ENCODE results near the gene TSG101.

The TSG101 gene

GRCh38 chr11:18492888-18493287 lies 33.9 kb downstream of the TSG101 start:
- DNase-seq: no peak

DNA sequence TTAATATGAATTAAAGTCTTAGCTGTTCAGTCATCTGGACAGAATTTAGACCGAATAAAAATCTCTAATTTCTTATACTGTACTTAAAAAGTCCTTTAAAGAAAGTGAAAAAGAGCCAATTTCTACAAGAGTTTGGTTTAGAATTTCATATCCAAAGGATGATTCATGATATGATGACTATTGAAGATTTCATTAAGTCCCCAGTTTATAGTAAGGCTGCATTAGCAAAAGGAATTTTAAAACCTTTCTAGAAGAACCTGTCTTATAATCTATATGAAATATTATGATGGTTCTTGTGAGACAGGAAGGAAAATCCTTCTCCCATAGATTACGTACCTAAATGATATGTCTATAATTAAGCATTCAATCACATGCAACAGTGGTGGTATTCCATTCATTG lies 34.8 kb downstream of the TSG101 start:
- DNase-seq: no peak

GRCh38 chr11:18490736-18491485 lies 35.8 kb downstream of the TSG101 start:
- DNase-seq: no peak

DNA sequence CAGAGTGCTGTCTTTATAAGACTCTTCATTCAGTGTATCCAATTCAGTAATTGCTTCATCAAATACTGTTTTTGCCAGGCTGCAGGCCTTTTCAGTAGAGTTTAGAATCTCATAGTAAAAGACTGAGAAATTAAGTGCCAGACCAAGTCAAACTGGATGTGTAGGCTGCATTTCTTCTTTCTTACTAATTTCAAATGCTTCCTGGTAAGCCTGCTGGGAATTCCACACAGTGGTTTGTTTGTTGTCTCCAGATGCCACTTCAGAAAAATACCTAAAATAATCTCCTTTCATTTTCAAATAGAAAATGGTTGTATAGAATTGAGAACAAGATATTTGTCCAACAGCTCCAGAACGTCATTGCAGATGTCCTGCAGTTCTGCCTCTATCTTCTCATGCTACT lies 36.4 kb downstream of the TSG101 start:
- no peak for DNase-seq

DNA sequence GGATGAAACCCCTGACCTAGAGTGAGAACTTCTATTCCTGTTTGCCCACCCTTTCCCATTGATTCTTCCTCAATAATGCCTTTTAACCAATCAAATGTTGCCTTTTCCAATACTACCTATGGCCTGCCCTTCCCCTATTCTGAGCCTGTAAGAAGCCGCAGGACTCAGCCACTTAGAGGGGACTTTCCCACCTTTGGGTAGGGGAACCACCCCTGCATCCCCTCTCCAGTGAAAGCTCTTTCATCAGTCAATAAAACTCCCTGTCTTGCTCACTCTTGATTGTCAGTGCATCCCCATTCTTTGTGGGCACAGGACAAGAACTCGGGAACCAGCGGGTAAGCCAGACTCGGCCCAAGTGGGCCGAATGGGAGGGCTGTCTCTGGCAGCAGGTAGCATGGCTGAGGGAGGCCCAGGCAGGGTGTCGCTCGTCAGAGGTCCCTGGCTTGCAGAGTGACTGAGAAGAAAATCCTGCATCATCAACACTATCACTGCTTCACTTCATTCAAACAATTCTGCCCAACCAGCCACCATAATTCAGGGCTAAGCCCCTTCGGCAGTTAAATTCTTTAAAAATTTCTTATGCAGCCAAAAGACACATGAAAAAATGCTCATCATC lies 40.7 kb downstream of the TSG101 start:
- peak; percentile 1 for DNase-seq

DNA sequence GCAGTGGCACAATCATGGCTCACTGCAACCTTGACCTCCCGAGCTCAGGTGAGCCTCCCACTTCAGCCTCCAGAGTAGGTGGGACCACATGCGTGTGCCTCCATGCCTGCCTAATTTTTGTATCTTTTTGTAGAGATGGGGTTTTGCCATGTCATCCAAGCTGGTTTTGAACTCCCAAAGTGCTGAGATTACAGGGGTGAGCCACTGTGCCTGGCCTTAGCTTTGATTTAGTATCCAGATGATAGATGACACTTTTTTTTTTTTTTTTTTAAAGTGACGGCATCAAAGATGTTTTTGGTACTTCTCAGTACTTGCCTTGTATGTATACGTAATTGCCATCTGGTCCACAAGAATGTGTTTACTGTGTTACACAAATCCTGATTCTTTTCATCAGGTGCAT lies 47.7 kb downstream of the TSG101 start:
- DNase-seq: no peak

- no peak for DNase-seq
Observed at GRCh38 chr11:18472587-18472986, 54.2 kb downstream of the TSG101 start.

DNA sequence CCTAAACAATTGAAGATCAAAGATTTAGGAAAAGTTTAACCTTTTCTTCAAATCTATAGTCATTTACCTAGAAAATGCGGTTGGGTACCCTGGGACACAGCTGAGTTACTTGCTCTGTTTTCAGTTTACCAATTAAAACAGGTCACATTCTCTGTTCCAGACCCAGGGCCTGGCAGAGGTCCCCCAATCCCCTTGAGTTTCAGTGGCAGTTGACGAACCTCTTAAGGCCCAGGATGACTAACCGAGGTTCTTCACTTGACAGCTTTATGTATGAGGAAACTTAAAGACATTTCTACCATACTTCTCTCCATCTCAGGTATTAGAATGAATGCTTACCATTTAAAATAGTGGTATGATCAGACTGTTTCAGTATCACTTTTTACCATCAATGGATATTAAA lies 54.7 kb downstream of the TSG101 start:
- DNase-seq: no peak

GRCh38 chr11:18468961-18469360 lies 57.8 kb downstream of the TSG101 start:
- no peak for DNase-seq

- DNase-seq: no peak
Observed at GRCh38 chr11:18468059-18468458, 58.7 kb downstream of the TSG101 start.

DNA sequence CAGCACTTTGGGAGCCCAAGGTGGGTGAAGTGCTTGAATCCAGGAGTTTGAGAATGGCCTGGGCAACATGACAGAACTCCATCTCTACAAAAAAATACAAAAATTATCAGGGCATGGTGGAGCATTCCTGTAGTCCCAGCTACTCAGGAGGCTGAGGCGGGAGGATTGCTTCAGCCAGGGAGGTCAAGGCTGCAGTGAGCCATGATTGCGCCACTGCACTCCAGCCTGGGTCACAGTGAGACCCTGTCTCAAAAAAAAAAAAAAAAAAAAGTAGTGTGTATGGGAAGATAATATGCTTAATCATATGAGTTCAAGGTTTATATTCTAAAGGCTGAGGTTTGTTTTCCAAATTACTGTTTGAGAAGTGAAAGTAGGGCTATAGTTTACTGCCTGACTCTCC lies 60.3 kb downstream of the TSG101 start:
- DNase-seq: no peak

GRCh38 chr11:18463439-18463838 lies 63.3 kb downstream of the TSG101 start:
- DNase-seq: no peak

DNA sequence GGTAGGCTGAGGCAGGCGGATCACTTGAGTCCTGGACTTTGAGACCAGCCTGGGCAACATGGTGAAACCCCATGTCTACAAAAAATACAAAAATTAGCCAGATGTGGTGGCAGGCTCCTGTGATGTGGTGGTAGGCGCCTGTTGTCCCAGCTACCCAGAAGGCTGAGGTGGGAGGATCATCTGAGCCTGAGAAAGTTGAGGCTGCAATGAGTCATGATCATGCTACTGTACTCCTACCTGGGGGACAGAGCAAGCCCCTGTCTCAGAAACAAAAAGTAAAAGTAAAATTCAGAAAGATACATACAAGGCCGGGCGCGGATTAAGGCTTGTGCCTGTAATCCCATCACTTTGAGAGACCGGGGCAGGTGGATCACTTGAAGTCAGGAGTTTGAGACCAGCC lies 64.8 kb downstream of the TSG101 start:
- no peak for DNase-seq

DNA sequence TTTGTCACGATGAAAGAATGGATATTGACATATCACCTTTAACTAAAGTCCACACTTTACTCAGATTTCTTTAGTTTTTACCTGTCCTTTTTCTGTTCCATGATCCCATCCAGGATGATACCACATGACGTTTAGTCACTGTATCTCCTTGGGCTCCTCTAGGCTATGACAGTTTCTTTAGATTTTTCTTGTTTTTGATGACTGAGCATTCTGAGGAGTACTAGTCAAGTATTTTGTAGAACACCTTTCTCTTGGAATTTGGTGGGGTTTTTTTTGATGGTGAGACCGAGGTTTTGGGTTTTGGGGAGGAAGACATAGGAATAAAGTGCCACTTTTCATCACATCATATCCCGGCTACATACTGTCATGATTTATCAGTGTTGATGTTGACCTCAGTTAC lies 67.1 kb downstream of the TSG101 start:
- DNase-seq: no peak

- DNase-seq: no peak
Observed at GRCh38 chr11:18457450-18457849, 69.3 kb downstream of the TSG101 start.

GRCh38 chr11:18455686-18456372 lies 70.9 kb downstream of the TSG101 start, which contains the start of gene LDHAL6A:
Gene LDHAL6A, plus strand, starts transcription at chr11:18455856. Its CDS starts 825 bp downstream, at chr11:18456681.
- DNase-seq: peak; percentile 18

DNA sequence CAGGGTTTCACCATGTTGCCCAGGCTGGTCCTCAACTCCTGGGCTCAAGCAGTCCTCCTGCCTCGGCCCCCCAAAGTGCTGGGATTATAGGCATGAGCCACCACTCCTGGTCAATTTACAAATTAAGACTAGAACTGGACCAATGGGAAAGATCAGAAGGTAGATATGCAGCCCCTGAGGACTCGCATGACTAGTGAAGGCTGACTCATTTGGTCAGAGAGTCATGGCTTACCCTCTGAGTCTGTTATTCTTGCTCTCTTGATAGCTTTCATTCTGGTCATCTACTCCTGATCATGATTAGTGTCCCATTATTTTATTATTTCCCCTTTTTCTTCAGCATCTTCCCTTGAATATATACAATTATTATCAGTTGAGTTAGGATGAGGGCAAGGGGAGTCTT lies 73.8 kb downstream of the TSG101 start:
- no peak for DNase-seq

GRCh38 chr11:18449251-18449650 lies 77.5 kb downstream of the TSG101 start:
- DNase-seq: no peak

GRCh38 chr11:18438691-18439090 lies 88.1 kb downstream of the TSG101 start:
- no peak for DNase-seq
